Naive B cell (primary cell): Measurements from ENCODE around the gene CLPX. TPM values are rescaled to one million over a fixed set of nuclear protein-coding genes. Genes with fewer than 3 reads are reported as not detected.
"Not testable (repeated sequence)": the region's sequence is repeated elsewhere in the genome, so short reads cannot be mapped to it uniquely, and the experiment has no call there.

ENCODE experiments used
- ATAC-seq, 2 donors: fragments of 150-1000 bp; cut with Tn5 transposase; 2 replicates each; pipeline ENCODE4 v1.10.0; 2021; ENCODE audit warnings: low read depth in 2 of 2, mild to moderate bottlenecking in 2 of 2, moderate library complexity in 2 of 2
- DNase-seq: peaks from one replicate; pipeline ENCODE4 v3.0.0; 2022
- H3K27ac Mint-ChIP-seq, 6 donors: one replicate each; pipeline ENCODE4 v1.8.0; 2020 to 2022; ENCODE audit warnings: mild to moderate bottlenecking in 6 of 6, mixed read lengths in 6 of 6, moderate library complexity in 5 of 6, inconsistent platforms in 2 of 6
- H3K27me3 Mint-ChIP-seq, 3 donors: one replicate each; pipeline ENCODE4 v1.8.0; 2021 to 2022; ENCODE audit warnings: mixed read lengths in 3 of 3, mild to moderate bottlenecking in 1 of 3
- H3K36me3 Mint-ChIP-seq, 2 donors: one replicate each; pipeline ENCODE4 v1.8.0; 2020 to 2022; ENCODE audit warnings: mixed read lengths in 2 of 2, inconsistent platforms in 1 of 2, mild to moderate bottlenecking in 1 of 2
- H3K4me1 Mint-ChIP-seq, 3 donors: one replicate each; pipeline ENCODE4 v1.8.0; 2020 to 2022; ENCODE audit warnings: mixed read lengths in 3 of 3, inconsistent platforms in 1 of 3, mild to moderate bottlenecking in 1 of 3, moderate library complexity in 1 of 3
- H3K4me3 Mint-ChIP-seq, 8 donors: one replicate each; pipeline ENCODE4 v1.8.0; 2020 to 2022; ENCODE audit warnings: mild to moderate bottlenecking in 8 of 8, mixed read lengths in 8 of 8, moderate library complexity in 8 of 8, inconsistent platforms in 2 of 8
- H3K9me3 Mint-ChIP-seq, 7 donors: one replicate each; pipeline ENCODE4 v1.8.0; 2020 to 2022; ENCODE audit warnings: mixed read lengths in 7 of 7, mild to moderate bottlenecking in 5 of 7, inconsistent platforms in 2 of 7, moderate library complexity in 1 of 7
- polyA plus RNA-seq, 6 donors: library from polyadenylated mRNA; unstranded; fragments of 300-500 nt; fragmentation: Illumina TruSeq; gene quantifications; one replicate each; pipeline ENCODE4 v1.2.3, GENCODE V29; 2021; ENCODE audit warnings: low read depth in 6 of 6

CLPX gene
- polyA plus RNA-seq, 6 donors from 2014 or later: 21.1 to 33.5 (median 29.6) TPM

DNA sequence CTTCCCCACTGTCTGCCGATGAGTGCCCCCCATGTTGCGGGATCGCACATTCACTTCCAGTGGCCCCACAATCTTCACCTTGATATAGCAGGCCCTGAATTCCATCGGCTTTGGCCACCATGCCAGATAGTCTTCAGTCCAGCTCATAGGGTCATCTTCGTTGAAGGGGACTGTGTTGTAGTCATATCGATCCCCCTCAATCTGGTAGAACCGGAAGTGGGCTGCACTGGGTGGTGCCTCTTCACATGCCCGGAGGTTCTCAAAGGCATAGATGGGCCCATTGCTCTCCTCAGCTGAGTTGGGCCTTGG lies 12.1 kb upstream of the CLPX start:
- Mint-ChIP-seq H3K4me1 (no peaks in the 10 kb centered on the region), H3K36me3 (no peaks in the 10 kb centered on the region), H3K27ac (peak overlapping the region in 1 of 6 donors; percentile 33), H3K4me3 (no peak overlapping the region), H3K9me3 (no peaks in the 10 kb centered on the region), H3K27me3 (peaks cover 0 to 8% (median 0%) of the 10 kb centered on the region in 3 donors)
- DNase-seq (no peak), ATAC-seq (no peak)

DNA sequence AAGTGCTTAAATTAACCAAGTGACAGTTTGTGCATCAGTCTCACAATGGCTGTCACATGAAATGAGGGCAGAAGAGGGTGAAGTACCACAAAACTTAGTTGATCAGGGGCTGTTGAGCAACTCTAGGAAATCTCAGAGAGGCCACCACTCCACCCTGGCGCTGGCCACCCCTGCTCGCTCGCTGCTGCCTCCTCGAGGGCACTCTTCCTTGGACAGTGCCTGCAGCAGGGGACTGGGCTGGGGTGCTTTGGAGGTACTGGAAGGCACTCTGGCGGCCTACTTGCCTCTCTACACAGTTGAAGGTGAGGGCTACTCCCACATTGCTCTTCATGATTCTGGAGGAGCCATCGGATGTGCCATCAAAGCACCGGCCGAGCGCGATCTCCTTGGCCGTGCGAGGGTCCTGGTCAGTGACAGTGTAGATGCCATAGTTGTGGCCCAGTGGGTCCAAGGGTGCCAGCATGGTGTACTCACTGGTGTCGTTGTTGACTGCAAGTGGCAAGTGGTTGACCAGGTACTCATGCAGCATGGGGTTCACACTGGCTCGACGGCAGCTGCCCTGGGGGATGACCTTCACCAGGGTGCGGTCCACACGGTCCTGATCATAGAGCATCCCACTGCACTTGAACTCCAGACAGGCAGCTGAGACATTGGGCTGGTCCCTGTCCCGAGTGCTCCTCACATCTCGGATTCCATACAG lies 11.6 kb upstream of the CLPX start:
- H3K4me1 Mint-ChIP-seq: no peaks in the 10 kb centered on the region
- H3K27me3 Mint-ChIP-seq: peaks cover 0 to 5% (median 0%) of the 10 kb centered on the region in 3 donors
- peak overlapping the region in 1 of 6 donors; percentile 33 for H3K27ac Mint-ChIP-seq
- no peak for DNase-seq
- no peak for ATAC-seq
- no peaks in the 10 kb centered on the region for H3K9me3 Mint-ChIP-seq
- no peaks in the 10 kb centered on the region for H3K36me3 Mint-ChIP-seq
- no peak overlapping the region for H3K4me3 Mint-ChIP-seq

DNA sequence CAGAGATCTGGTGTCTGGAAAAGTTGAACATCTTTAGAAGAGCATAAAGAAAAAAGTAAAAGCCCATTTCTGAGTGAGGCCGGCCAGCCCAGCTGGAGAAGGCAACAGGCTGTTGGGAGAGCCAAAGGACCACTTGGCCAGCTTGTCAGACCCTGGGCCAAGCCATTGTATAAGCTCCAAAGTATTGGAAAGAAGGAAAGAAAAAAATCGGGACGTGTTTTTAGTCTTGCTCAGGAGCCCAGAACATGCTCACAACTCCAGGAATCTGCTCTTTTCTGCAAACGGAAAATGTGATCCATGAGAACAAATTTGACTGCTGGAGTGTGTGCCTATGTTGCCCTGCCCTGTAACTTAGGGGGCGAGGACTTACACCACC lies 10.4 kb upstream of the CLPX start:
- ATAC-seq: no peak
- Mint-ChIP-seq H3K27ac (peak overlapping the region in 1 of 6 donors; percentile 39), H3K36me3 (no peaks in the 10 kb centered on the region), H3K4me1 (no peaks in the 10 kb centered on the region), H3K4me3 (peak overlapping the region in 1 of 8 donors; percentile 5), H3K27me3 (peaks cover 0 to 4% (median 0%) of the 10 kb centered on the region in 3 donors), H3K9me3 (no peaks in the 10 kb centered on the region)
- DNase-seq: no peak

DNA sequence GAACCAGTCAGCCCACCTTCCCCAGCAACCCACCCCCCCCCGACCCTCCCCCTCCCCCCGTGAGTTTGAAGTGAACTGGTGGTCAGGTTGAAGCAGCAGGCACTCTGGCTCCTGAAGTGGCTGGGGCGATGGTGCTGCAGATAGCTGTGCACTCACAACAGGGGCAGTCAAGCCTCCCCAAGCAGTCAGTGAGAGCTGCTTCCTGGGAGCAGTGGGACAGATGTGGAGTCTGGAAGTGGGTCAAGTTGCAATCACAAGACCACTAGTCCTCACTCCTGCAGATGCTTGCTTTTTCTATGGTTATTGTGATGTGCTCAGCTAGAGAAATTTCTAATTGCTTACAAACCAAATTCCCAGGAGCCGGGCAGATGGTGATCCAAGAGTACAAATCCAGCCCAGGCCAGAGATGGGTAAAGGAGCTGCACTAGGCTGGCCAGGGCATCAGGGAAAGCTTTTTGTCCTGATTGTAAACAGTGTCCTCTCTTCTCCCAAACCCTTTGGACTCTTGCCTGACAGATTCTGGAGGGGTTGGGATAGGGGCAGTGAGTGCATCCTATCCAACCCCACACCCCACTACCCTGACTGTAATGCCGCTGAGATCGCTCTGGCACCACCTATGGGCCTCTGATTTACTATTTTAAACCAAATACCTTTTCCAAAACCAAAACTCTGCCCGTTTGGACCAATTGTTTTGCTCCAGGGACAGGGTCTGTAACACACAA lies 9.8 kb upstream of the CLPX start:
- Mint-ChIP-seq H3K36me3 (no peaks in the 10 kb centered on the region), H3K4me1 (no peaks in the 10 kb centered on the region), H3K27me3 (peaks cover 0 to 4% (median 0%) of the 10 kb centered on the region in 3 donors), H3K4me3 (no peak overlapping the region), H3K27ac (peak overlapping the region in 1 of 6 donors; percentile 39), H3K9me3 (no peaks in the 10 kb centered on the region)
- no peak for DNase-seq
- ATAC-seq: no peak

DNA sequence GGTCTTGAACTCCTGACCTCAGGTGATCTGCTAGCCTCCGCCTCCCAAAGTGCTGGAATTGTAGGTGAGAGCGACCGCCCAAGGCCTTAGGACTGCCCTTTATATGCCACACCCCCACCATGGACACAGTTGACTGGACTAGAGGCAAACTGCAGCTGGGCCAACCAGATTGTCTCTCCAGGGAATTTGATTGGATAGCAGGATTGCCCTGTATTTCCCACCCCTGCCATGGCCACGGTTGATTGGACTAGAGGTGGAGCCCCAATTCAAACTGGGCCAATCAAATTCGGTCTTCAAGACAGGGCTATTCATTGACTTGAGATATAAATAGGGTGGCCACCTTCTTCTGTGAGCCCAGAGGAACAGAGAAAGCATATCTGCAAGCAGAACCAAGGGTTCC lies 6.9 kb upstream of the CLPX start:
- ATAC-seq (no peak), DNase-seq (no peak)
- no peaks in the 10 kb centered on the region for H3K9me3 Mint-ChIP-seq
- no peaks in the 10 kb centered on the region for H3K36me3 Mint-ChIP-seq
- H3K4me1 Mint-ChIP-seq: no peaks in the 10 kb centered on the region
- H3K27me3 Mint-ChIP-seq: peaks cover 0 to 4% (median 0%) of the 10 kb centered on the region in 3 donors
- H3K27ac Mint-ChIP-seq: peak overlapping the region in 2 of 6 donors; percentile 58 to 87
- no peak overlapping the region for H3K4me3 Mint-ChIP-seq

DNA sequence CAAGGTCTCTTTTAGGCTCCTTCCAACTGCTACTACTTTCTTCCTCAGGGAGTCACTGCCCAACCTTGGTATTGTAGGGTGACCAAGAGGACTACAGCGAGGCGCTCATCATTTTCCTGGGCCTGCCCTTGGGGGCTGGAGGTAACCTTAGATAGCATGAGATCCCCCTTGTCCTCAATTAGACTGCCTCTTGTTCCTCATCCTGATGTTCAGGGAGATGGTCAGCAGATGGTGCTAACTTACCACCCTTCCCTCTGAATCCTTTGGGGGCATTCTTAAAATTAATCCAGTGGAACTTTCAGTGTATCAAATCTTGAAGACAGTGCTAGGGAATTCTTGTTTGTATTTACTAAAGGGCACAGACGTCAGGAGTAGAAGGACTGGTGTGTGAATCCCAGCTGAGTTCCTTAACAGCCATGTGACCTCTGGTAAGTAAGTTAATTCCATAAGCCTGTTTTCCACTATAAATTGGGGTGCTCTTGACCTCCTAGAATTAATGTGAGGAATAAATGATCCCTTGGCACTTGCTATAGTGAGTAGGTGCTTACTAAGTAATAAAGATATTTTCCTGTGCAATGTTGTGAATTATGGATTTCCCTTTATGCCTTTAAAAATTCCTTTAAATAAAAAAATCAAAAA lies 4.1 kb upstream of the CLPX start:
- DNase-seq (peak; percentile 20), ATAC-seq (no peak)
- H3K9me3 Mint-ChIP-seq: no peaks in the 10 kb centered on the region
- H3K27me3 Mint-ChIP-seq: no peaks in the 10 kb centered on the region
- peaks cover 3 to 8% (median 8%) of the 10 kb centered on the region in 3 donors for H3K4me1 Mint-ChIP-seq
- H3K4me3 Mint-ChIP-seq: peak overlapping the region in 1 of 8 donors; percentile 71
- H3K27ac Mint-ChIP-seq: no peak overlapping the region
- no peaks in the 10 kb centered on the region for H3K36me3 Mint-ChIP-seq

DNA sequence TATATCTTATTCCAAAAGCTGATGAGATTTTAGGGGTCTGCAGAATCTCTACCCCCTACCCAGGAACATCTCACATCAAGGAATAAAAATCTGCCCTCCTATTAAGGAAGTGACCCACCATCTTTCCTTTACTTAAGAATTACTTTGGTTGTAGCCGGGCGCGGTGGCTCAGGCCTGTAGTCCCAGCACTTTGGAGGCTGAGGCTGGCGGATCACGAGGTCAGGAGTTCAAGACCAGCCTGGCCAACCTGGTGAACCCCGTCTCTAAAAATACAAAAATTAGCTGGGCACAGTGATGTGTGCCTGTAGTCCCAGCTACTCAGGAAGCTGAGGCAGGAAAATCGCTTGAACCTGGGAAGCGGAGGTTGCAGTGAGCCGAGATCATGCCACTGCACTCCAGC lies 3.3 kb upstream of the CLPX start:
- H3K27ac Mint-ChIP-seq: not testable (repeated sequence)

DNA sequence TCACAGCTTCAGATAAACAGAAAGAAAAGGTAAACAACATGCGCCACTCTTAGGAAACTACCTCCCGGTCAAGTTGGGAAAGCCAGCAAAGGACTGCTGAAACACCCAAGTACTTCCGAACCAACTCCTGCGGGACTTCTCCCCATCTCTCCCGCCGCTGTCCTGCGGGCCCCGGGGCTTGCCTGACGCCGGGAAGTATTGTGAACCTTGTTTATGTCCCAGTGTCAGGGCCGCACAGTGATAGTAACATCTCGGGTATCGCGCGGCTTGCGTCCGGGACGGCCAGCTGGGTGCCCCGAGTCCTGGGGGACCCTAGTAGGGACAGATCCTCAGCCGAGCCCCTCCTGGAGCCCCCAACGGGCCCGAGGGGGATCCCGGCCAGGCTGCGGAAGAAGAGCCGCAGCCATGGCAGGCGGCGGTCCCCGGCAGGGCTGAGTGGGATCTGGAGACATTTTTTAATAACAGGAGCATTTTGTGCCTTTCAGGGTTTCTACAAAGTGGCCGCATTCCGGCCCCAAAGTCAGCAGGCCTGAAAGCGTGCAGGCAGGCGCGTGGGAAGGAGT lies 756 bp downstream of the CLPX start:
- DNase-seq: peak; percentile 29
- peak; percentile 2 to 4 for ATAC-seq
- Mint-ChIP-seq H3K4me1 (peaks cover 10 to 40% (median 29%) of the 10 kb centered on the region in 3 donors), H3K4me3 (peak overlapping the region; percentile 91 to 99 (median 96)), H3K27ac (peak overlapping the region; percentile 39 to 97 (median 94)), H3K36me3 (no peaks in the 10 kb centered on the region), H3K9me3 (no peaks in the 10 kb centered on the region), H3K27me3 (no peaks in the 10 kb centered on the region)

More for the DNA sequence above, 3.3 kb upstream of the CLPX start:
- H3K9me3 Mint-ChIP-seq, ATAC-seq, H3K36me3 Mint-ChIP-seq, DNase-seq, H3K27me3 Mint-ChIP-seq: not testable (repeated sequence)
- Mint-ChIP-seq H3K4me1 (peaks cover 7 to 16% (median 12%) of the 10 kb centered on the region in 3 donors), H3K4me3 (peak overlapping the region in 1 of 8 donors; percentile 71)

DNA sequence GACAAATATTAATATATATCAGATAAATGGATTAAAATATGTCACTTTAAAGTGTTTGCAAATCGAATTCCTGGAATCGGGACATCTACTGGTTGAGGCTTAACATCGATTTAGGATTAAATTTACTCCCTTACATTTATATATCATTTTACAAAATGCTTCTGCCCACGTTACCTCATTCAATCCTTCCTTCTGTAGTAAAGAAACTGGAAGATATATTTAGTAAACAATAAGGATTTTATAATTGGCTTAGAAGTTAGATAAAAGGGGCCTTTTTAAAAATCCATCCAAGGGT lies 1.3 kb downstream of the CLPX start:
- peak overlapping the region; percentile 91 to 99 (median 96) for H3K4me3 Mint-ChIP-seq

DNA sequence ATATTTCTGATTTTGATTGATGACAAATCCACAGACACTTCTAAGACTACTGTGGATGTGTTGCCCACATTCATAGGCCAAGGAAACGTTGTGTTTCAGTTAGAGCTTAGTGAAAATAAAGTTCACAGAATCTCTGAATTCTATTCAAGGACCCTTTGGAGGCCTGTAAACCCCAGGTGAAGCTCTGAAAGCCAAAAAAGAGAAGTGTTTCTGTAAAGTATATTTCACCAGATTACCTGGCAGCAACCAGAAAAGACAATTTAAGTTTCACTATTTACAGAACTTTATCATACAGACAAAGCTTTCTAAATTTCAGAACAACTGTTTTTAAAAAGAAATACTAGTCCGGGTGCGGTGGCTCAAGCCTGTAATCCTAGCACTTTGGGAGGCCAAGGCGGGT lies 2.6 kb downstream of the CLPX start:
- Mint-ChIP-seq H3K36me3 (no peaks in the 10 kb centered on the region), H3K27me3 (no peaks in the 10 kb centered on the region), H3K4me3 (peak overlapping the region in 7 of 8 donors; percentile 65 to 99 (median 93)), H3K27ac (peak overlapping the region in 4 of 6 donors; percentile 58 to 94 (median 90)), H3K4me1 (peaks cover 10 to 40% (median 29%) of the 10 kb centered on the region in 3 donors), H3K9me3 (no peaks in the 10 kb centered on the region)
- DNase-seq (no peak), ATAC-seq (no peak)

More for the DNA sequence above, 1.3 kb downstream of the CLPX start:
- Mint-ChIP-seq H3K36me3 (no peaks in the 10 kb centered on the region), H3K27me3 (no peaks in the 10 kb centered on the region), H3K4me1 (peaks cover 10 to 40% (median 29%) of the 10 kb centered on the region in 3 donors), H3K9me3 (no peaks in the 10 kb centered on the region), H3K27ac (peak overlapping the region; percentile 39 to 97 (median 94))
- ATAC-seq (no peak), DNase-seq (no peak)

DNA sequence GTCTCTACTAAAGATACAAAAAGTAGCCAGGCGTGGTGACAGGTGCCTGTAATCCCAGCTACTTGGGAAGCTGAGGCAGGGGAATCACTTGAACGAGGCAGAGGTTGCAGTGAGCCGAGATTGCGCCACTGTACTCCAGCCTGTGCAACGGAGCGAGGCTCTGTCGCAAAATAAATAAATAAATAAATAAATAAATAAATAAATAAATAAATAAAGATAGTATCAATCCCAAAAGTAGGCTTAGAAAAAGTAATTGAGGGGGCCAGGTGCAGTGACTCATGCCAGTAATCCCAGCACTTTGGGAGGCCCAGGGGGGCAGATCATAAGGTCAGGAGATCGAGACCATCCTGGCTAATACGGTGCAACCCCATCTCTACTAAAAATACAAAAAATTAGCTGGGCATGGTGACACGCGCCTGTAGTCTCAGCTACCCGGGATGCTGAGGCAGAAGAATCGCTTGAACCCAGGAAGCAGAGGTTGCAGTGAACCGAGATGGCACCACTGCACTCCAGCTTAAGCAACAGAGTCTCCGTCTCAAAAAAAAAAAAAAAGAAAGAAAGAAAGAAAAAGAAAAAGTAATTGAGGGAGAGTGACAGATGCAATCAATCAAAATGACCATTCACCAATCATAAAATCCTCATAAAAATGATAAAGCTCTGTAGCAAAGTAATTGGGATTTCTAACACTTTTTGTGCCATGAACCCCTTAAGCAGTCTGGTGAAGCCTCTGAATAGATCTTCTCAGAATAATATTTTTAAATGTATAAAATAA lies 3.4 kb downstream of the CLPX start:
- not testable (repeated sequence) for H3K27me3 Mint-ChIP-seq, DNase-seq, H3K36me3 Mint-ChIP-seq, ATAC-seq, H3K9me3 Mint-ChIP-seq
- peak overlapping the region in 1 of 8 donors; percentile 47 for H3K4me3 Mint-ChIP-seq
- peak overlapping the region in 1 of 6 donors; percentile 80 for H3K27ac Mint-ChIP-seq
- peaks cover 10 to 40% (median 29%) of the 10 kb centered on the region in 3 donors for H3K4me1 Mint-ChIP-seq

DNA sequence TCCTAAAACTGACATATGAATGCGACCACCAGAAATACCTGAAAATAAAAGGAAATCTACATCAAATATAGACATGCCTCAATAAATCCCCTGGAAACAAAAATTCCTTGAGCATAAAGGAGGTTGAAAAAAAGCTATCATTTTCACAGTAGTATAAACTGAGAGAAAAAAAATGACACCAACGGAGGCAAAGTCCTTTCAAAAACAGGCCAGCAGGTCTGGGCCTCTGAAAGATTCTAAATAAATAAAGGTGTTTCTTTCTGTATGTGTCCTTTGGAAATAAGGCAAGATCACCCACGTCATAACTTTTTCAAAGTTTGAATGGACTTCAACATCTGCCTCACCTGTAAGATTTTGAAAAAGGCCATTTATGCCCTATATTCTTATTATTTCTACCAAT lies 5.0 kb downstream of the CLPX start:
- DNase-seq (no peak), ATAC-seq (no peak)
- Mint-ChIP-seq H3K4me3 (no peak overlapping the region), H3K27ac (no peak overlapping the region), H3K36me3 (peaks cover 0 to 5% of the 10 kb centered on the region in 2 donors), H3K27me3 (no peaks in the 10 kb centered on the region), H3K4me1 (peaks cover 8 to 34% (median 24%) of the 10 kb centered on the region in 3 donors), H3K9me3 (no peaks in the 10 kb centered on the region)

DNA sequence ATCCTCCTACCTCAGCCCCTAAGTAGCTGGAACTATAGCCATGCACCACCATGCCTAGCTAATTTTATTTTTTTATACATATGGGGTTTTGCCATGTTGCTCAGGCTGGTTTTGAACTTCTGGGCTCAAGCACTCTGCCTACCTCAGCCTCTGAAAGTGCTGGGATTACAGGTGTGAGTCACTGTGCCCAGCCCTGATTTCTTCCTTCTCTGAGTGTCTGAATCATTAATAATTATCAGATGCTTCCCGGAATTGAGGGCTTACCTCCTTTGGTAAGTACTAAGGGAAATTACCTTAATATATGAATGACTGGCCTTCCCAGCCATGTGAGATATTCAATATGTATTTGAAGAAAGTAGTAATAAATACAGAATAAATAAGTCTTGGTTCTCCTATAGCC lies 7.2 kb downstream of the CLPX start:
- no peak overlapping the region for H3K4me3 Mint-ChIP-seq
- peaks cover 0 to 10% of the 10 kb centered on the region in 2 donors for H3K36me3 Mint-ChIP-seq
- H3K4me1 Mint-ChIP-seq: peaks cover 4 to 21% (median 11%) of the 10 kb centered on the region in 3 donors
- DNase-seq (no peak), ATAC-seq (no peak)
- H3K9me3 Mint-ChIP-seq: no peaks in the 10 kb centered on the region
- no peak overlapping the region for H3K27ac Mint-ChIP-seq
- no peaks in the 10 kb centered on the region for H3K27me3 Mint-ChIP-seq
